Transverse colon (tissue), 4 donors: ENCODE data around the gene MEMO1.

Experiments used
- POLR2A ChIP-seq: fragments of 450-650 bp; IDR thresholded peaks from one replicate; pipeline ENCODE4 v1.6.1; 2016; ENCODE audit warnings: antibody characterized with exemption, mild to moderate bottlenecking, moderate library complexity
- POLR2AphosphoS5 ChIP-seq, 3 donors: sonication (generic); formaldehyde crosslinking; IDR thresholded peaks; one replicate each; pipeline ENCODE4 v1.6.1; 2016; ENCODE audit warnings: antibody characterized with exemption in 3 of 3
- TF ChIP-seq, protein P1 (sequence below), 5 experiments: fragments of 200-600 bp in 3 of 5; fragments of 450-650 bp in 2 of 5; sonication (generic) in 3 of 5; IDR thresholded peaks; 1 replicate in 2 of 5; 2 replicates in 3 of 5; pipeline ENCODE4 v1.5.1; 2016 to 2017; ENCODE audit warnings: antibody characterized with exemption in 5 of 5, inconsistent platforms in 3 of 5, mild to moderate bottlenecking in 2 of 5, moderate library complexity in 1 of 5

DNA sequence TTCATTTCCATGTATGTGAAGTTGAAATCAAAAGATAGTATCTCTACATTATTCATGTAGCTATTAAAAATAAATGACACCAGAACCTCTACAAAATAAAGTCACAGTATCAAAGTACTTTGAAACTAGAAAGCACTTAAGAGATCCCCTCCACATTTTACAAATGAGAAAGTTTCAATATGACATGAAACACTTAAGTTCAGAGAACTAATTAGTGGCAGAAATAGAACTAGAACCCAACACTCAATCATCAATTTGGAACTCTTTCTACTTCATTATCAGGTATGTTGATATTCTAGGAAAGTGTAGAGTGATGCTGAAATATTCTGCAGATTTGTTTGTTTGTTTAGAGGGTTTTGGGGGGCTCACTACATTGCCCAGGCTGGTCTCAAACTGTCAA, 145.6 kb downstream of the MEMO1 start:
- TF ChIP-seq, protein P1, sequence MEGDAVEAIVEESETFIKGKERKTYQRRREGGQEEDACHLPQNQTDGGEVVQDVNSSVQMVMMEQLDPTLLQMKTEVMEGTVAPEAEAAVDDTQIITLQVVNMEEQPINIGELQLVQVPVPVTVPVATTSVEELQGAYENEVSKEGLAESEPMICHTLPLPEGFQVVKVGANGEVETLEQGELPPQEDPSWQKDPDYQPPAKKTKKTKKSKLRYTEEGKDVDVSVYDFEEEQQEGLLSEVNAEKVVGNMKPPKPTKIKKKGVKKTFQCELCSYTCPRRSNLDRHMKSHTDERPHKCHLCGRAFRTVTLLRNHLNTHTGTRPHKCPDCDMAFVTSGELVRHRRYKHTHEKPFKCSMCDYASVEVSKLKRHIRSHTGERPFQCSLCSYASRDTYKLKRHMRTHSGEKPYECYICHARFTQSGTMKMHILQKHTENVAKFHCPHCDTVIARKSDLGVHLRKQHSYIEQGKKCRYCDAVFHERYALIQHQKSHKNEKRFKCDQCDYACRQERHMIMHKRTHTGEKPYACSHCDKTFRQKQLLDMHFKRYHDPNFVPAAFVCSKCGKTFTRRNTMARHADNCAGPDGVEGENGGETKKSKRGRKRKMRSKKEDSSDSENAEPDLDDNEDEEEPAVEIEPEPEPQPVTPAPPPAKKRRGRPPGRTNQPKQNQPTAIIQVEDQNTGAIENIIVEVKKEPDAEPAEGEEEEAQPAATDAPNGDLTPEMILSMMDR (IDR thresholded peaks at IDR 0.05) = no peak
- TF ChIP-seq POLR2A = no peak
- TF ChIP-seq POLR2AphosphoS5 (IDR thresholded peaks at IDR 0.05) = no peak
